DMS114 treated with DMSO at 0.1 percent for 48 hours (cell line): Measurements from ENCODE around the gene NKD1.

Experiments
- DNase-seq: peaks from one replicate; lab custom pipeline; 2025; ENCODE audit not compliant: unreplicated experiment; lab: John Stamatoyannopoulos, UW

NKD1 gene

GRCh38 chr16:50670476-50670875 is 122.3 kb downstream of the NKD1 start:
- no peak for DNase-seq

GRCh38 chr16:50671644-50672260 is 123.6 kb downstream of the NKD1 start:
- no peak for DNase-seq

GRCh38 chr16:50673496-50674275 is 125.5 kb downstream of the NKD1 start:
- DNase-seq = no peak

GRCh38 chr16:50674831-50675230 is 126.6 kb downstream of the NKD1 start:
- no peak for DNase-seq

GRCh38 chr16:50675686-50676610 is 127.8 kb downstream of the NKD1 start:
- DNase-seq = no peak

GRCh38 chr16:50676684-50677225 is 128.6 kb downstream of the NKD1 start:
- no peak for DNase-seq

GRCh38 chr16:50677351-50677750 is 129.2 kb downstream of the NKD1 start:
- DNase-seq = no peak

- DNase-seq = no peak
Measured at GRCh38 chr16:50678531-50678930, 130.3 kb downstream of the NKD1 start.

GRCh38 chr16:50679266-50679665 is 131.1 kb downstream of the NKD1 start:
- DNase-seq = no peak

GRCh38 chr16:50679676-50680555 is 131.7 kb downstream of the NKD1 start:
- DNase-seq = no peak

GRCh38 chr16:50680556-50680893 is 132.3 kb downstream of the NKD1 start:
- no peak for DNase-seq

GRCh38 chr16:50681021-50681885 is 133.1 kb downstream of the NKD1 start, which contains the start of gene SNX20:
Gene SNX20 (minus strand): TSS chr16:50681312. CDS start chr16:50677526, 3,786 bp downstream.
- no peak for DNase-seq

GRCh38 chr16:50683689-50684374 is 135.6 kb downstream of the NKD1 start:
- no peak for DNase-seq

- DNase-seq = no peak
Measured at GRCh38 chr16:50684823-50685461, 136.7 kb downstream of the NKD1 start.

GRCh38 chr16:50685462-50686063 is 137.4 kb downstream of the NKD1 start:
- DNase-seq = no peak

- DNase-seq = no peak
Measured at GRCh38 chr16:50688083-50688482, 139.9 kb downstream of the NKD1 start.

- DNase-seq = no peak
Measured at GRCh38 chr16:50688867-50689266, 140.7 kb downstream of the NKD1 start.

- DNase-seq = no peak
Measured at GRCh38 chr16:50690177-50690576, 142.0 kb downstream of the NKD1 start.
